ENCODE results near the gene SYNPR.

SYNPR gene

GRCh38 chr3:63563572-63563971 lies 285.5 kb downstream of the SYNPR start:
- DNase-seq: no peak

- no peak for DNase-seq
Measured at GRCh38 chr3:63565220-63565619, 287.1 kb downstream of the SYNPR start.

- no peak for DNase-seq
Measured at GRCh38 chr3:63571682-63572081, 293.6 kb downstream of the SYNPR start.

- no peak for DNase-seq
Measured at GRCh38 chr3:63576846-63577245, 298.7 kb downstream of the SYNPR start.

GRCh38 chr3:63578858-63579257 lies 300.8 kb downstream of the SYNPR start:
- no peak for DNase-seq

GRCh38 chr3:63580151-63580550 lies 302.0 kb downstream of the SYNPR start:
- DNase-seq: no peak

GRCh38 chr3:63582943-63583500 lies 304.9 kb downstream of the SYNPR start:
- DNase-seq: no peak

- no peak for DNase-seq
Measured at GRCh38 chr3:63584681-63585080, 306.6 kb downstream of the SYNPR start.

- no peak for DNase-seq
Measured at GRCh38 chr3:63585927-63586326, 307.8 kb downstream of the SYNPR start.

- DNase-seq: no peak
Measured at GRCh38 chr3:63588895-63589294, 310.8 kb downstream of the SYNPR start.

- no peak for DNase-seq
Measured at GRCh38 chr3:63593779-63594178, 315.7 kb downstream of the SYNPR start.

GRCh38 chr3:63595221-63595620 lies 317.1 kb downstream of the SYNPR start:
- DNase-seq: no peak

GRCh38 chr3:63597019-63597418 lies 318.9 kb downstream of the SYNPR start:
- no peak for DNase-seq

GRCh38 chr3:63607716-63608115 lies 329.6 kb downstream of the SYNPR start:
- no peak for DNase-seq

- DNase-seq: no peak
Measured at GRCh38 chr3:63609408-63609807, 331.3 kb downstream of the SYNPR start.

- DNase-seq: no peak
Measured at GRCh38 chr3:63609834-63610233, 331.7 kb downstream of the SYNPR start.

GRCh38 chr3:63611382-63611781 lies 333.3 kb downstream of the SYNPR start:
- DNase-seq: no peak

- DNase-seq: no peak
Measured at GRCh38 chr3:63613561-63613960, 335.5 kb downstream of the SYNPR start.

GRCh38 chr3:63617391-63617790 lies 339.3 kb downstream of the SYNPR start:
- no peak for DNase-seq

GRCh38 chr3:63624941-63625560 lies 346.9 kb downstream of the SYNPR start:
- peak; percentile 40 for DNase-seq

GRCh38 chr3:63631670-63632069 lies 353.6 kb downstream of the SYNPR start:
- DNase-seq: no peak

GRCh38 chr3:63635186-63635585 lies 357.1 kb downstream of the SYNPR start:
- DNase-seq: no peak

- no peak for DNase-seq
Measured at GRCh38 chr3:63639806-63640205, 361.7 kb downstream of the SYNPR start.

GRCh38 chr3:63642488-63642887 lies 364.4 kb downstream of the SYNPR start:
- no peak for DNase-seq

- no peak for DNase-seq
Measured at GRCh38 chr3:63644212-63644797, 366.2 kb downstream of the SYNPR start.

All from NCI-H2029 (cell line).